T-cell (primary cell): ENCODE measurements around the gene SMIM29. TPM values are rescaled to one million over a fixed set of nuclear protein-coding genes. Genes with fewer than 3 reads are reported as not detected.
"Not testable (repeated sequence)": the region's sequence is repeated elsewhere in the genome, so short reads cannot be mapped to it uniquely, and the experiment has no call there.

Experiments used
- ATAC-seq, 4 experiments: fragments of 200-7000 bp in 3 of 4; fragments of 150-1000 bp in 1 of 4; cut with Tn5 transposase; replicated peaks in 1 of 4; 1 replicate in 3 of 4; 2 replicates in 1 of 4; pipeline ENCODE4 v1.10.0; 2021; ENCODE audit warnings: moderate library complexity in 3 of 4, mild to moderate bottlenecking in 2 of 4, moderate number of reproducible peaks in 1 of 4
- CTCF ChIA-PET, 2 donors: fragments of 300-600 bp; sonication (Branson Sonifier 250); formaldehyde crosslinking; loops; one replicate each; lab custom pipeline; 2022; ENCODE audit warnings: antibody characterized with exemption in 2 of 2; lab: Charles Lee
- POLR2A ChIA-PET, 2 donors: fragments of 300-600 bp; sonication (Branson Sonifier 250); formaldehyde crosslinking; loops; one replicate each; lab custom pipeline; 2022; ENCODE audit warnings: antibody characterized with exemption in 2 of 2; lab: Charles Lee
- DNase-seq, 35 experiments: peaks; one replicate each; pipeline versions ENCODE4 v3.0.0 to v3.0.0-alpha.2; 2013 to 2023
- H3K27ac ChIP-seq: one replicate; pipeline ENCODE4 v1.5.1; 2013; ENCODE audit warnings: low read length
- H3K27me3 ChIP-seq, 2 experiments: replicated peaks in 1 of 2; 1 replicate in 1 of 2; 2 replicates in 1 of 2; pipeline versions ENCODE4 v1.6.1 to v1.7.0; 2013; ENCODE audit warnings: low read length in 1 of 2, mixed read lengths in 1 of 2; ENCODE audit not compliant: control insufficient read depth in 2 of 2, insufficient read depth in 2 of 2; ENCODE audit errors: extremely low read depth in 1 of 2
- H3K36me3 ChIP-seq, 2 donors: 1 replicate in 1 of 2; 2 replicates in 1 of 2; pipeline versions ENCODE4 v1.6.1 to v1.7.0; 2013; ENCODE audit warnings: low read length in 1 of 2; ENCODE audit not compliant: control insufficient read depth in 2 of 2, insufficient read depth in 1 of 2; ENCODE audit errors: extremely low read depth in 1 of 2
- H3K4me1 ChIP-seq, 2 experiments: 1 replicate in 1 of 2; 2 replicates in 1 of 2; pipeline versions ENCODE4 v1.6.1 to v1.7.0; 2013; ENCODE audit warnings: low read length in 2 of 2, mixed read lengths in 1 of 2; ENCODE audit not compliant: insufficient read depth in 2 of 2, control insufficient read depth in 1 of 2; ENCODE audit errors: extremely low read depth in 1 of 2
- H3K4me3 ChIP-seq, 2 donors: 1 replicate in 1 of 2; 2 replicates in 1 of 2; pipeline versions ENCODE4 v1.5.1 to v1.7.0; 2013; ENCODE audit warnings: mild to moderate bottlenecking in 2 of 2, low read length in 1 of 2, moderate library complexity in 1 of 2; ENCODE audit not compliant: control insufficient read depth in 1 of 2; ENCODE audit errors: extremely low read depth in 1 of 2
- H3K9me3 ChIP-seq: 2 replicates; pipeline ENCODE4 v1.7.0; 2013
- H3K27ac Mint-ChIP-seq, 2 donors: one replicate each; pipeline ENCODE4 v1.8.0; 2020 to 2021; ENCODE audit warnings: mild to moderate bottlenecking in 2 of 2, mixed read lengths in 2 of 2
- H3K27me3 Mint-ChIP-seq, 2 donors: one replicate each; pipeline ENCODE4 v1.8.0; 2021 to 2022; ENCODE audit warnings: mixed read lengths in 2 of 2
- H3K36me3 Mint-ChIP-seq: one replicate; pipeline ENCODE4 v1.8.0; 2021; ENCODE audit warnings: mixed read lengths
- H3K4me1 Mint-ChIP-seq, 3 donors: one replicate each; pipeline ENCODE4 v1.8.0; 2020 to 2022; ENCODE audit warnings: mixed read lengths in 3 of 3, mild to moderate bottlenecking in 1 of 3
- H3K4me3 Mint-ChIP-seq, 3 donors: one replicate each; pipeline ENCODE4 v1.8.0; 2020 to 2022; ENCODE audit warnings: mild to moderate bottlenecking in 3 of 3, mixed read lengths in 3 of 3, moderate library complexity in 3 of 3
- H3K9me3 Mint-ChIP-seq, 3 donors: one replicate each; pipeline ENCODE4 v1.8.0; 2020 to 2022; ENCODE audit warnings: mixed read lengths in 3 of 3
- WGBS: methylation state at CpG from one replicate; pipeline ENCODE4 v1.1.5; 2013; ENCODE audit warnings: missing lambda C conversion rate; ENCODE audit not compliant: insufficient coverage; 5-methylcytosine and 5-hydroxymethylcytosine counted together
- total RNA-seq, 35 experiments: library from RNA in 6 of 35; stranded (reverse) in 6 of 35; fragments of 120-200 nt in 1 of 35; gene quantifications; one replicate each; pipeline versions ENCODE4 v1.2.1 to v1.2.4 and lab custom pipeline; 2013 to 2026

Gene SMIM29
- total RNA-seq, 5 donors from 2014 or later (not counting 1 experiment from before 2014, with no cell fraction given), result 16.4 to 33.8 (median 30.5) TPM

DNA sequence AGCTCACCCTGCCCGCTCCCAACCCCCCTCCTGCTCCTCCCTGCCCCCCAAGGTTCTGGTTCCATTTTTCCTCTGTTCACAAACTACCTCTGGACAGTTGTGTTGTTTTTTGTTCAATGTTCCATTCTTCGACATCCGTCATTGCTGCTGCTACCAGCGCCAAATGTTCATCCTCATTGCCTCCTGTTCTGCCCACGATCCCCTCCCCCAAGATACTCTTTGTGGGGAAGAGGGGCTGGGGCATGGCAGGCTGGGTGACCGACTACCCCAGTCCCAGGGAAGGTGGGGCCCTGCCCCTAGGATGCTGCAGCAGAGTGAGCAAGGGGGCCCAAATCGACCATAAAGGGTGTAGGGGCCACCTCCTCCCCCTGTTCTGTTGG is 3.1 kb downstream of the SMIM29 start:
- H3K27ac ChIP-seq, H3K9me3 Mint-ChIP-seq, H3K9me3 ChIP-seq, H3K4me3 Mint-ChIP-seq, POLR2A ChIA-PET, ATAC-seq, H3K27me3 ChIP-seq, H3K4me3 ChIP-seq, H3K27me3 Mint-ChIP-seq, DNase-seq: not testable (repeated sequence)
- H3K4me1 ChIP-seq, result peaks cover 12 to 61% of the 10 kb centered on the region in 2 experiments
- Mint-ChIP-seq H3K36me3 (peaks cover 15% of the 10 kb centered on the region), H3K27ac (peak overlapping the region in 1 of 2 donors; percentile 79), H3K4me1 (peaks cover 43 to 79% (median 72%) of the 10 kb centered on the region in 3 donors)
- no CpG with 5 or more reads among the region's 7 CpGs for WGBS
- CTCF ChIA-PET, result interaction anchor here in 1 of 2 donors (1.1 kb wide), 1 partner anchor 20 kb away, joined by 3 read pairs; no protein-coding TSS in a partner anchor
- H3K36me3 ChIP-seq, result peaks cover 14 to 39% of the 10 kb centered on the region in 2 donors

DNA sequence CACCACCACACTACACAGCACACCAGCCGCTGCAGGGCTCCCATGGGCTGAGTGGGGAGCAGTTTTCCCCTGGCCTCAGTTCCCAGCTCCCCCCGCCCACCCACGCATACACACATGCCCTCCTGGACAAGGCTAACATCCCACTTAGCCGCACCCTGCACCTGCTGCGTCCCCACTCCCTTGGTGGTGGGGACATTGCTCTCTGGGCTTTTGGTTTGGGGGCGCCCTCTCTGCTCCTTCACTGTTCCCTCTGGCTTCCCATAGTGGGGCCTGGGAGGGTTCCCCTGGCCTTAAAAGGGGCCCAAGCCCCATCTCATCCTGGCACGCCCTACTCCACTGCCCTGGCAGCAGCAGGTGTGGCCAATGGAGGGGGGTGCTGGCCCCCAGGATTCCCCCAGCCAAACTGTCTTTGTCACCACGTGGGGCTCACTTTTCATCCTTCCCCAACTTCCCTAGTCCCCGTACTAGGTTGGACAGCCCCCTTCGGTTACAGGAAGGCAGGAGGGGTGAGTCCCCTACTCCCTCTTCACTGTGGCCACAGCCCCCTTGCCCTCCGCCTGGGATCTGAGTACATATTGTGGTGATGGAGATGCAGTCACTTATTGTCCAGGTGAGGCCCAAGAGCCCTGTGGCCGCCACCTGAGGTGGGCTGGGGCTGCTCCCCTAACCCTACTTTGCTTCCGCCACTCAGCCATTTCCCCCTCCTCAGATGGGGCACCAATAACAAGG is 3.6 kb downstream of the SMIM29 start:
- WGBS, result 100% methylated on average over 1 of the region's 13 CpGs
- ChIA-PET POLR2A (interaction anchor here in 1 of 2 donors (0.7 kb wide), 1 partner anchor 1051 kb away, joined by 3 read pairs; no protein-coding TSS in a partner anchor), CTCF (interaction anchor here in 1 of 2 donors (1.0 kb wide), 1 partner anchor 49 kb away, joined by 3 read pairs; no protein-coding TSS in a partner anchor)
- not testable (repeated sequence) for H3K27ac ChIP-seq, H3K9me3 ChIP-seq, H3K27me3 ChIP-seq, H3K4me3 Mint-ChIP-seq, H3K9me3 Mint-ChIP-seq, DNase-seq, ATAC-seq, H3K27me3 Mint-ChIP-seq, H3K4me3 ChIP-seq
- Histone ChIP-seq H3K4me1 (peaks cover 16 to 61% of the 10 kb centered on the region in 2 experiments), H3K36me3 (peaks cover 20 to 40% of the 10 kb centered on the region in 2 donors)
- Mint-ChIP-seq H3K4me1 (peaks cover 43 to 79% (median 73%) of the 10 kb centered on the region in 3 donors), H3K36me3 (peaks cover 15% of the 10 kb centered on the region), H3K27ac (peak overlapping the region; percentile 67 to 79)

DNA sequence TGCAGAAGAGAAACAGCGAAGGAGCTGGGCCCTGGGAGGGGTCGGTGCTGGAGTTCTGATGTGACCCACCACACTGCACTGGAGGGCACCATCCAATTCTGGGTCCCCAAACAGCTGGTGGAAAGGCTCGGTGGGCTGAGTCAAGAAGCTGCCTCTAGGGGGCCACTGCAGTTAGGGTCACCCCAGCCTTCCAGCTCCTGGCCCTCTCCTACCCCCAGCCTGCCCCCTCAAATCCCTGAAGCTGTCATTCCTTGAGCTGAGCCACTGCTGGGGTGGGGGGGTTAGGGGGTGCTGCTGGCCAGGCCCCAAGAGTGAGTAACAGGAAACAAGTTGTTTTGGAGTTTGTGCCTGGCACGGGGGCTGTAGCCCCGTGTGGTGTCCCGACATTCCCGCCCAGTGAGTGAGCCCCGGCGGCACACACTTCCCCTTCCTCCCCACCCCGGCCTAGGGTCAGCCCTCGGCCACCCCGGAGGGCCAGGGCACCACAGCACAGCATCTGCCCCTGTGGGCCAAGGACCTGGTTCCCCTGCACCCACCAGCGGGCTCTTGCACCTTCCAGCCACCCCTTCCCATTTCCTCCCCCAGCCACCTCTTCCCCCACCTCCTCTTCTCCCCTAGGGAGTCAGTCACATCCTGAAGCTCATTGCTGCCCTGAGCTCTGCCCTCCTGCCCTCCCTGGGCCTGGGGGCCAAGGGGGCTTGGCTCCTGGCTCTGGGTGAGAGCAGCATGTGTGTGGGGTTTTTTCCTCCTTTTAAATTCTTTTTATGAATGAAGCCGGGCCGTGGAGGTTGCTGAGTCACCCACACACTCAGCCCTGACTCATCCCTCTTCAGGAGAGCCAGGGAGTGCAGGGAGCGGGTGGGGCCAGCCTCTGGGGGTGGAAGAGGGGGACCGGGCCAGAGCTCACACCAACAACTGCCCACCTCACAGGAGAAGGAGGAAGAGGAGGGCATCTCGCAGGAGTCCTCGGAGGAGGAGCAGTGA is 4.6 kb downstream of the SMIM29 start:
- Mint-ChIP-seq H3K36me3 (peaks cover 15% of the 10 kb centered on the region), H3K4me3 (no peak overlapping the region), H3K27ac (peak overlapping the region; percentile 91 to 94), H3K9me3 (no peaks in the 10 kb centered on the region), H3K4me1 (peaks cover 41 to 82% (median 77%) of the 10 kb centered on the region in 3 donors), H3K27me3 (no peaks in the 10 kb centered on the region)
- Histone ChIP-seq H3K36me3 (peaks cover 21 to 40% of the 10 kb centered on the region in 2 donors), H3K27me3 (no peaks in the 10 kb centered on the region), H3K27ac (peak overlapping the region; percentile 14), H3K9me3 (no peaks in the 10 kb centered on the region), H3K4me3 (no peak overlapping the region), H3K4me1 (peaks cover 18 to 59% of the 10 kb centered on the region in 2 experiments)
- DNase-seq (peak in 2 of 35 experiments; percentile 18 to 45), ATAC-seq (no peak)
- WGBS, result 77% methylated on average over 11 of the region's 19 CpGs
- POLR2A ChIA-PET, result interaction anchor here in 1 of 2 donors (0.6 to 0.7 kb wide), 2 partner anchors 896 to 1050 kb away, joined by 3 to 6 read pairs; no protein-coding TSS in a partner anchor
- CTCF ChIA-PET, result interaction anchor here (0.6 to 1.0 kb wide), 5 partner anchors 20 to 1361 kb away, joined by 3 to 9 read pairs (median 3); no protein-coding TSS in a partner anchor

DNA sequence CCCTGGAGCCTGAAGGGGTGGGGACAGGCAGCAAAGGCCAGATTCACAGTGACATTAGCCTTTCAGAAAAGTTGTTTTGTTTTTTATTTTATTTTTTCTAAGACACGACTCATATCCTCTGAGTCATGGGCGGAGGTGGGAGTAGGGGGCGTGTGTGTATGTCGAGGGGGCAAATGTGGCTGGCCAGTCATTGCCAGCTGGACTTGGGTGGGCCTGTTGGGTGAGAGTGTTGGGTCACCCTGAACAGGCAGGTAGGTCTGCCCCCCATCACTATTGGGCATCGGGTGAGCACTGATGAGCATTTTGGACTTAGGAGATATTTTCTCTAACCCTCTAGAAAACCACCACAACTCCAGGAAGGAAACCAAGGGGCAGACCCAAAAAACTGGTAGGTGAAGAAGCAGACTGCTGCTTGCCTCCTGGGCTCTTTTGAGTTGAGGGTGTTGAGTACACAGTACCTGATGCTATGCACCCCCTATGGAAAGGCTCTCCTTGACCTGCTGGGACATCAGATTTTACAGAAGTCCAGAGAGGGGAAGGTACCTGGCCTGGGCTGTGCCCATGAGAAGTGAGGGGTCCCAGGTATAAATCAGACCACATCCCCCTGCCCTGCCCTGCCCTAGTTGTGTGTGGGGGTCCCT is 5.6 kb downstream of the SMIM29 start:
- Histone ChIP-seq H3K4me3 (no peak overlapping the region), H3K9me3 (no peaks in the 10 kb centered on the region), H3K27me3 (no peaks in the 10 kb centered on the region), H3K4me1 (peaks cover 23 to 64% of the 10 kb centered on the region in 2 experiments), H3K36me3 (peaks cover 21 to 40% of the 10 kb centered on the region in 2 donors), H3K27ac (peak overlapping the region; percentile 14)
- 40% methylated on average over 4 of the region's 5 CpGs for WGBS
- Mint-ChIP-seq H3K27me3 (no peaks in the 10 kb centered on the region), H3K9me3 (no peaks in the 10 kb centered on the region), H3K36me3 (peaks cover 15% of the 10 kb centered on the region), H3K4me1 (peaks cover 46 to 88% (median 83%) of the 10 kb centered on the region in 3 donors), H3K27ac (peak overlapping the region; percentile 91 to 94), H3K4me3 (peak overlapping the region in 1 of 3 donors; percentile 9)
- ATAC-seq (peak in 3 of 4 experiments; percentile 29 to 32 (median 30)), DNase-seq (peak in 2 of 35 experiments; percentile 4 to 50)
- POLR2A ChIA-PET, result no interaction called here
- CTCF ChIA-PET, result interaction anchor here (0.7 kb wide), 3 partner anchors 110 to 1360 kb away, joined by 3 to 9 read pairs (median 6); no protein-coding TSS in a partner anchor

GRCh38 chr6:34242252-34243130 is 6.3 kb downstream of the SMIM29 start:
- Mint-ChIP-seq H3K4me1 (peaks cover 40 to 81% (median 76%) of the 10 kb centered on the region in 3 donors), H3K36me3 (peaks cover 15% of the 10 kb centered on the region), H3K9me3 (no peaks in the 10 kb centered on the region), H3K27ac (peak overlapping the region; percentile 91 to 94), H3K4me3 (no peak overlapping the region), H3K27me3 (no peaks in the 10 kb centered on the region)
- no peak overlapping the region for H3K4me3 ChIP-seq
- H3K27me3 ChIP-seq, result no peaks in the 10 kb centered on the region
- POLR2A ChIA-PET, result no interaction called here
- ATAC-seq (no peak), DNase-seq (peak in 1 of 35 experiments; percentile 25)
- peaks cover 17 to 58% of the 10 kb centered on the region in 2 experiments for H3K4me1 ChIP-seq
- no peaks in the 10 kb centered on the region for H3K9me3 ChIP-seq
- H3K36me3 ChIP-seq, result peaks cover 21 to 40% of the 10 kb centered on the region in 2 donors
- whole genome bisulfite sequencing, result 85% methylated on average over 6 of the region's 7 CpGs
- CTCF ChIA-PET, result no interaction called here
- H3K27ac ChIP-seq, result no peak overlapping the region
